ENCODE data around the gene FGD3. TPM values are rescaled to one million over a fixed set of nuclear protein-coding genes. Genes with fewer than 3 reads are reported as not detected.

The FGD3 gene
- total and polyA plus RNA-seq, 9 of the 15 experiments (the other 6 are each of a cell fraction or from before 2014, with no cell fraction given): 0.07 to 1.3 (median 0.29) TPM

DNA sequence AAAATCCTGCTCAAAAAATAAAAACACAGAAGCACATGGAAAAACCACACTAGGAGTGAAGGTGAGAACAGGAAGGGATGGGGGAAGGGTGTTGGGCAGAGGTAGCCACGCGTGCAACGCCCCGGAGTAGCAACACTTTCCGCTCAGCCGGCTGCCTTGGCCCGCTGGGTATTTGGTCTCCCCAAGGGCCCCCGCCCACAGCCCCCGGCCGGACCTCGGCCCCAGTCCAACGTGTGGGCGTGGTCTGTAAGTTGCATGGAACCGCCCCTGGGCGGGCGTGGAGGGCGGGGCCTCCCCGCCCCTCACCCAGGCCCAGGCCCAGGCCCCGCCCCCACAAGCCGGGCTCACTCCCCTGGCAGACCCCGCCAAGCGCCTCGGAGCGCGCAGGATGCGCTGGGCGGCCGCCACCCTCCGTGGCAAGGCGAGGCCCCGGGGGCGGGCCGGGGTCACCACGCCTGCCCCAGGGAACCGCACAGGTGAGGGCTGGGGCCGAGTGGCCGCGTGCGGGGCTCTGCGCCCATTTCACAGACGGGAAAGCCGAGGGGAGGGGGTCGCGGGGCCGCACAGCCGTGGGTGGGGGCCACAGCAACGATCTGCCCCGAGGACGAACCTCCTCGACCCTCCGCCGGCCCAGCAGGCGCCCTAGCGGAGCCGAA is 111.2 kb downstream of the FGD3 start, which contains the start of gene SUSD3 (continued):
- TF ChIP-seq, protein P1, sequence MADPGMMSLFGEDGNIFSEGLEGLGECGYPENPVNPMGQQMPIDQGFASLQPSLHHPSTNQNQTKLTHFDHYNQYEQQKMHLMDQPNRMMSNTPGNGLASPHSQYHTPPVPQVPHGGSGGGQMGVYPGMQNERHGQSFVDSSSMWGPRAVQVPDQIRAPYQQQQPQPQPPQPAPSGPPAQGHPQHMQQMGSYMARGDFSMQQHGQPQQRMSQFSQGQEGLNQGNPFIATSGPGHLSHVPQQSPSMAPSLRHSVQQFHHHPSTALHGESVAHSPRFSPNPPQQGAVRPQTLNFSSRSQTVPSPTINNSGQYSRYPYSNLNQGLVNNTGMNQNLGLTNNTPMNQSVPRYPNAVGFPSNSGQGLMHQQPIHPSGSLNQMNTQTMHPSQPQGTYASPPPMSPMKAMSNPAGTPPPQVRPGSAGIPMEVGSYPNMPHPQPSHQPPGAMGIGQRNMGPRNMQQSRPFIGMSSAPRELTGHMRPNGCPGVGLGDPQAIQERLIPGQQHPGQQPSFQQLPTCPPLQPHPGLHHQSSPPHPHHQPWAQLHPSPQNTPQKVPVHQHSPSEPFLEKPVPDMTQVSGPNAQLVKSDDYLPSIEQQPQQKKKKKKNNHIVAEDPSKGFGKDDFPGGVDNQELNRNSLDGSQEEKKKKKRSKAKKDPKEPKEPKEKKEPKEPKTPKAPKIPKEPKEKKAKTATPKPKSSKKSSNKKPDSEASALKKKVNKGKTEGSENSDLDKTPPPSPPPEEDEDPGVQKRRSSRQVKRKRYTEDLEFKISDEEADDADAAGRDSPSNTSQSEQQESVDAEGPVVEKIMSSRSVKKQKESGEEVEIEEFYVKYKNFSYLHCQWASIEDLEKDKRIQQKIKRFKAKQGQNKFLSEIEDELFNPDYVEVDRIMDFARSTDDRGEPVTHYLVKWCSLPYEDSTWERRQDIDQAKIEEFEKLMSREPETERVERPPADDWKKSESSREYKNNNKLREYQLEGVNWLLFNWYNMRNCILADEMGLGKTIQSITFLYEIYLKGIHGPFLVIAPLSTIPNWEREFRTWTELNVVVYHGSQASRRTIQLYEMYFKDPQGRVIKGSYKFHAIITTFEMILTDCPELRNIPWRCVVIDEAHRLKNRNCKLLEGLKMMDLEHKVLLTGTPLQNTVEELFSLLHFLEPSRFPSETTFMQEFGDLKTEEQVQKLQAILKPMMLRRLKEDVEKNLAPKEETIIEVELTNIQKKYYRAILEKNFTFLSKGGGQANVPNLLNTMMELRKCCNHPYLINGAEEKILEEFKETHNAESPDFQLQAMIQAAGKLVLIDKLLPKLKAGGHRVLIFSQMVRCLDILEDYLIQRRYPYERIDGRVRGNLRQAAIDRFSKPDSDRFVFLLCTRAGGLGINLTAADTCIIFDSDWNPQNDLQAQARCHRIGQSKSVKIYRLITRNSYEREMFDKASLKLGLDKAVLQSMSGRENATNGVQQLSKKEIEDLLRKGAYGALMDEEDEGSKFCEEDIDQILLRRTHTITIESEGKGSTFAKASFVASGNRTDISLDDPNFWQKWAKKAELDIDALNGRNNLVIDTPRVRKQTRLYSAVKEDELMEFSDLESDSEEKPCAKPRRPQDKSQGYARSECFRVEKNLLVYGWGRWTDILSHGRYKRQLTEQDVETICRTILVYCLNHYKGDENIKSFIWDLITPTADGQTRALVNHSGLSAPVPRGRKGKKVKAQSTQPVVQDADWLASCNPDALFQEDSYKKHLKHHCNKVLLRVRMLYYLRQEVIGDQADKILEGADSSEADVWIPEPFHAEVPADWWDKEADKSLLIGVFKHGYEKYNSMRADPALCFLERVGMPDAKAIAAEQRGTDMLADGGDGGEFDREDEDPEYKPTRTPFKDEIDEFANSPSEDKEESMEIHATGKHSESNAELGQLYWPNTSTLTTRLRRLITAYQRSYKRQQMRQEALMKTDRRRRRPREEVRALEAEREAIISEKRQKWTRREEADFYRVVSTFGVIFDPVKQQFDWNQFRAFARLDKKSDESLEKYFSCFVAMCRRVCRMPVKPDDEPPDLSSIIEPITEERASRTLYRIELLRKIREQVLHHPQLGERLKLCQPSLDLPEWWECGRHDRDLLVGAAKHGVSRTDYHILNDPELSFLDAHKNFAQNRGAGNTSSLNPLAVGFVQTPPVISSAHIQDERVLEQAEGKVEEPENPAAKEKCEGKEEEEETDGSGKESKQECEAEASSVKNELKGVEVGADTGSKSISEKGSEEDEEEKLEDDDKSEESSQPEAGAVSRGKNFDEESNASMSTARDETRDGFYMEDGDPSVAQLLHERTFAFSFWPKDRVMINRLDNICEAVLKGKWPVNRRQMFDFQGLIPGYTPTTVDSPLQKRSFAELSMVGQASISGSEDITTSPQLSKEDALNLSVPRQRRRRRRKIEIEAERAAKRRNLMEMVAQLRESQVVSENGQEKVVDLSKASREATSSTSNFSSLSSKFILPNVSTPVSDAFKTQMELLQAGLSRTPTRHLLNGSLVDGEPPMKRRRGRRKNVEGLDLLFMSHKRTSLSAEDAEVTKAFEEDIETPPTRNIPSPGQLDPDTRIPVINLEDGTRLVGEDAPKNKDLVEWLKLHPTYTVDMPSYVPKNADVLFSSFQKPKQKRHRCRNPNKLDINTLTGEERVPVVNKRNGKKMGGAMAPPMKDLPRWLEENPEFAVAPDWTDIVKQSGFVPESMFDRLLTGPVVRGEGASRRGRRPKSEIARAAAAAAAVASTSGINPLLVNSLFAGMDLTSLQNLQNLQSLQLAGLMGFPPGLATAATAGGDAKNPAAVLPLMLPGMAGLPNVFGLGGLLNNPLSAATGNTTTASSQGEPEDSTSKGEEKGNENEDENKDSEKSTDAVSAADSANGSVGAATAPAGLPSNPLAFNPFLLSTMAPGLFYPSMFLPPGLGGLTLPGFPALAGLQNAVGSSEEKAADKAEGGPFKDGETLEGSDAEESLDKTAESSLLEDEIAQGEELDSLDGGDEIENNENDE (IDR thresholded peaks at IDR 0.05; ENCODE audit: low read depth, low read length): no peak
- TF ChIP-seq SMARCE1 (IDR thresholded peaks at IDR 0.05): no peak
- TF ChIP-seq, protein P2, sequence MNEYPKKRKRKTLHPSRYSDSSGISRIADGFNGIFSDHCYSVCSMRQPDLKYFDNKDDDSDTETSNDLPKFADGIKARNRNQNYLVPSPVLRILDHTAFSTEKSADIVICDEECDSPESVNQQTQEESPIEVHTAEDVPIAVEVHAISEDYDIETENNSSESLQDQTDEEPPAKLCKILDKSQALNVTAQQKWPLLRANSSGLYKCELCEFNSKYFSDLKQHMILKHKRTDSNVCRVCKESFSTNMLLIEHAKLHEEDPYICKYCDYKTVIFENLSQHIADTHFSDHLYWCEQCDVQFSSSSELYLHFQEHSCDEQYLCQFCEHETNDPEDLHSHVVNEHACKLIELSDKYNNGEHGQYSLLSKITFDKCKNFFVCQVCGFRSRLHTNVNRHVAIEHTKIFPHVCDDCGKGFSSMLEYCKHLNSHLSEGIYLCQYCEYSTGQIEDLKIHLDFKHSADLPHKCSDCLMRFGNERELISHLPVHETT (CRISPR knock-in tag; conservative IDR thresholded peaks at IDR 0.05 in 1 of 2, IDR thresholded peaks at IDR 0.05 in 1 of 2): no peak
- peak; percentile 63 for TF ChIP-seq EGR1 (conservative IDR thresholded peaks at IDR 0.05)
- TF ChIP-seq ZNF274 (IDR thresholded peaks at IDR 0.05; ENCODE audit: borderline replicate concordance, low read depth, low read length): no peak
- no peak for TF ChIP-seq TCF7 (IDR thresholded peaks at IDR 0.05; ENCODE audit: borderline replicate concordance)
- peak; percentile 86 to 88 for TF ChIP-seq KDM1A (IDR thresholded peaks at IDR 0.05)
- peak; percentile 22 for TF ChIP-seq TAF1 (IDR thresholded peaks at IDR 0.05; ENCODE audit: control insufficient read depth, extremely low read depth, insufficient read depth, low read length, severe bottlenecking)
- TF ChIP-seq CBFB (CRISPR knock-in tag; IDR thresholded peaks at IDR 0.05): no peak
- TF ChIP-seq CCNT2 (IDR thresholded peaks at IDR 0.05; ENCODE audit: borderline replicate concordance, extremely low read depth, insufficient read length, low read depth, low read length): peak; percentile 45
- TF ChIP-seq PCBP2 (IDR thresholded peaks at IDR 0.05; ENCODE audit: low read depth, low read length, poor library complexity, severe bottlenecking): no peak
- no peak for TF ChIP-seq HNRNPLL (IDR thresholded peaks at IDR 0.05; ENCODE audit: low read depth, low read length, poor library complexity, severe bottlenecking)
- no peak for TF ChIP-seq GATAD2A (IDR thresholded peaks at IDR 0.05)
- no peak for TF ChIP-seq CEBPG (CRISPR knock-in tag; IDR thresholded peaks at IDR 0.05)
- TF ChIP-seq CEBPG (tag; conservative IDR thresholded peaks at IDR 0.05 in 1 of 2, IDR thresholded peaks at IDR 0.05 in 1 of 2): no peak

Data from K562 (cell line).